Heart left ventricle (tissue), 16 donors: ENCODE measurements around the gene ADPRHL1. TPM values are rescaled to one million over a fixed set of nuclear protein-coding genes. Genes with fewer than 3 reads are reported as not detected.
A peak's percentile ranks its signal among the peaks of the same experiment; 100 is the strongest.

Experiments used
- ATAC-seq, 4 donors: fragments of 200-7000 bp; cut with Tn5 transposase; one replicate each; pipeline ENCODE4 v1.9.1; 2020 to 2022; ENCODE audit warnings: moderate library complexity in 4 of 4, mild to moderate bottlenecking in 3 of 4, moderate number of reproducible peaks in 1 of 4
- DNase-seq, 5 donors: peaks; one replicate each; pipeline ENCODE4 v3.0.0-alpha.2; 2020
- H3K27ac ChIP-seq, 12 donors: fragments of 200-600 bp; sonication (generic) in 4 of 12; one replicate each; pipeline versions ENCODE4 v1.5.0 to v1.8.0; 2016 to 2022; ENCODE audit warnings: mild to moderate bottlenecking in 2 of 12
- H3K27me3 ChIP-seq, 9 donors: fragments of 200-600 bp; sonication (generic) in 2 of 9; one replicate each; pipeline versions ENCODE4 v1.5.1 to v1.8.0; 2016 to 2022; ENCODE audit warnings: mild to moderate bottlenecking in 3 of 9
- H3K36me3 ChIP-seq, 9 donors: fragments of 200-600 bp; sonication (generic) in 2 of 9; one replicate each; pipeline versions ENCODE4 v1.5.0 to v1.8.0; 2018 to 2022; ENCODE audit warnings: mild to moderate bottlenecking in 2 of 9
- H3K4me1 ChIP-seq, 12 donors: fragments of 200-600 bp; sonication (generic) in 4 of 12; one replicate each; pipeline versions ENCODE4 v1.5.0 to v1.8.0; 2016 to 2022; ENCODE audit warnings: mild to moderate bottlenecking in 3 of 12
- H3K4me3 ChIP-seq, 12 donors: fragments of 200-600 bp; sonication (generic) in 4 of 12; one replicate each; pipeline versions ENCODE4 v1.5.0 to v1.8.0; 2017 to 2022; ENCODE audit warnings: mild to moderate bottlenecking in 9 of 12, moderate library complexity in 4 of 12
- H3K9me3 ChIP-seq, 12 donors: fragments of 200-600 bp; sonication (generic) in 4 of 12; one replicate each; pipeline versions ENCODE4 v1.5.0 to v1.8.0; 2016 to 2022; ENCODE audit warnings: mild to moderate bottlenecking in 1 of 12
- CTCF ChIP-seq, 12 donors: fragments of 200-600 bp; sonication (generic) in 4 of 12; IDR thresholded peaks; one replicate each; pipeline versions ENCODE4 v1.5.0 to v1.8.0; 2018 to 2022; ENCODE audit warnings: antibody characterized with exemption in 12 of 12, mild to moderate bottlenecking in 5 of 12
- POLR2A ChIP-seq, 2 donors: fragments of 450-650 bp; IDR thresholded peaks; one replicate each; pipeline ENCODE4 v1.6.1; 2017; ENCODE audit warnings: antibody characterized with exemption in 2 of 2, mild to moderate bottlenecking in 2 of 2, moderate library complexity in 2 of 2
- WGBS, 4 donors: extraction: QIAGEN DNeasy Blood & Tissue Kit in 2 of 4; methylation state at CpG; one replicate each; pipeline versions ENCODE4 v1.1.5 to v1.1.7; 2013 to 2018; 5-methylcytosine and 5-hydroxymethylcytosine counted together
- intact Hi-C, 10 donors: fragments of 100-400 bp; cut with DNase I; formaldehyde crosslinking; loops; one replicate each; pipeline versions ENCODE4 v1.11.1 to v1.14.2; 2022
- polyA plus RNA-seq, 2 donors: library from polyadenylated mRNA; stranded (reverse); fragments of 200-250 nt; gene quantifications; one replicate each; pipeline ENCODE4 v1.2.3, GENCODE V29; 2013
- total RNA-seq, 9 donors: library from RNA; depleted of rRNA in 2 of 9; stranded (reverse); fragments of >200 nt in 2 of 9; fragmentation: NEBNext Ultra II Directional in 3 of 9; extraction: Animal tissue kit (Norgen Biotek cat#: 25700) in 3 of 9; gene quantifications; one replicate each; pipeline versions ENCODE4 v1.1.0 to v1.2.4, GENCODE V29; 2016 to 2023
- donor health status: ischemic (EF 13 %, LVEDD 7.1; RV severe dilation, severe dysfunction).
- donor health status: healthy with polysubstance abuse.
- donor health status: DM: no; HTN: yes; CAD: no.
- donor health status: DM: no; HTN: no; CAD: no.
- donor health status: ischemic (EF 25% LVEDD 6.9; RV normal size, moderate dysfunction).
- donor health status: ischemic (EF 25% LVEDD 5.7; RV mildly dilated, moderate dysfunction).
- donor health status: healthy.
- donor health status: DM: yes; HTN: yes; CAD: no.
- donor health status: ischemic (EF 35%, LVEDD 5.7; RV mildly dilated, moderate dysfunction).
- donor health status: nonischemic (EF 11% LVEDD 7.7; RV severe dilation, severe dysfunction).
- donor health status: DM: yes; HTN: yes; CAD: no.
- donor health status: PGD.
- donor health status: ischemic (EF 29% LVEDD 5.4; RV normal size, mild dysfunction).
- donor health status: nonischemic (EF 23%, LVEDD 6.1; RV moderate dilation, normal function).

ADPRHL1 gene
- total and polyA plus RNA-seq, 11 donors: 160 to 774 (median 521) TPM

GRCh38 chr13:113428871-113429607, 24.2 kb downstream of the ADPRHL1 start:
- TF ChIP-seq CTCF (IDR thresholded peaks at IDR 0.05) (no peak), POLR2A (IDR thresholded peaks at IDR 0.05) (no peak)
- Histone ChIP-seq H3K4me3 (no peak overlapping the region), H3K4me1 (peaks cover 0 to 36% (median 0%) of the 10 kb centered on the region in 12 donors), H3K9me3 (no peaks in the 10 kb centered on the region), H3K27me3 (no peaks in the 10 kb centered on the region), H3K27ac (peak overlapping the region in 1 of 12 donors; percentile 48), H3K36me3 (peaks cover 0 to 86% (median 25%) of the 10 kb centered on the region in 9 donors)
- WGBS, 4 donors: 92 to 94% (median 94%) methylated on average over 45 of the region's 45 CpGs
- intact Hi-C loops: no loop called here
- peak in 2 of 5 donors; percentile 16 to 19 for DNase-seq
- no peak for ATAC-seq

- Histone ChIP-seq H3K4me3 (no peak overlapping the region), H3K9me3 (no peaks in the 10 kb centered on the region), H3K27ac (peak overlapping the region in 2 of 12 donors; percentile 43 to 48), H3K36me3 (peaks cover 0 to 85% (median 25%) of the 10 kb centered on the region in 9 donors), H3K27me3 (no peaks in the 10 kb centered on the region), H3K4me1 (peaks cover 0 to 36% (median 0%) of the 10 kb centered on the region in 12 donors)
- DNase-seq: peak in 2 of 5 donors; percentile 8 to 21
- peak in 2 of 4 donors; percentile 3 to 4 for ATAC-seq
- no peak for TF ChIP-seq CTCF (IDR thresholded peaks at IDR 0.05)
- 77 to 92% (median 88%) methylated on average over 7 to 17 of the region's 17 CpGs for WGBS, 4 donors
- intact Hi-C loops: no loop called here
These were observed 24.8 kb downstream of the ADPRHL1 start for GRCh38 chr13:113428469-113428865.

GRCh38 chr13:113427562-113428468, 25.5 kb downstream of the ADPRHL1 start:
- H3K27ac ChIP-seq: peak overlapping the region in 2 of 12 donors; percentile 43 to 48
- no peaks in the 10 kb centered on the region for H3K27me3 ChIP-seq
- H3K36me3 ChIP-seq: peaks cover 0 to 85% (median 19%) of the 10 kb centered on the region in 9 donors
- ATAC-seq (no peak), DNase-seq (peak in 2 of 5 donors; percentile 12 to 20)
- no peaks in the 10 kb centered on the region for H3K9me3 ChIP-seq
- peaks cover 0 to 29% (median 0%) of the 10 kb centered on the region in 12 donors for H3K4me1 ChIP-seq
- H3K4me3 ChIP-seq: no peak overlapping the region
- TF ChIP-seq CTCF (IDR thresholded peaks at IDR 0.05): no peak
- TF ChIP-seq POLR2A (IDR thresholded peaks at IDR 0.05): no peak
- intact Hi-C loops: no loop called here
- WGBS, 4 donors: 79 to 87% (median 85%) methylated on average over 30 to 31 of the region's 31 CpGs

GRCh38 chr13:113426591-113426986, 26.7 kb downstream of the ADPRHL1 start:
- DNase-seq (peak in 1 of 5 donors; percentile 9), ATAC-seq (no peak)
- Histone ChIP-seq H3K27ac (peak overlapping the region in 2 of 12 donors; percentile 34 to 53), H3K4me1 (peaks cover 0 to 26% (median 0%) of the 10 kb centered on the region in 12 donors), H3K27me3 (no peaks in the 10 kb centered on the region), H3K9me3 (no peaks in the 10 kb centered on the region), H3K36me3 (peaks cover 0 to 85% (median 29%) of the 10 kb centered on the region in 9 donors), H3K4me3 (no peak overlapping the region)
- intact Hi-C loops: no loop called here
- 90 to 93% (median 91%) methylated on average over 14 to 15 of the region's 15 CpGs for WGBS, 4 donors
- TF ChIP-seq CTCF (IDR thresholded peaks at IDR 0.05): no peak
- TF ChIP-seq POLR2A (IDR thresholded peaks at IDR 0.05): no peak
